ENCODE data around the gene CTNNA3.

Gene CTNNA3

DNA sequence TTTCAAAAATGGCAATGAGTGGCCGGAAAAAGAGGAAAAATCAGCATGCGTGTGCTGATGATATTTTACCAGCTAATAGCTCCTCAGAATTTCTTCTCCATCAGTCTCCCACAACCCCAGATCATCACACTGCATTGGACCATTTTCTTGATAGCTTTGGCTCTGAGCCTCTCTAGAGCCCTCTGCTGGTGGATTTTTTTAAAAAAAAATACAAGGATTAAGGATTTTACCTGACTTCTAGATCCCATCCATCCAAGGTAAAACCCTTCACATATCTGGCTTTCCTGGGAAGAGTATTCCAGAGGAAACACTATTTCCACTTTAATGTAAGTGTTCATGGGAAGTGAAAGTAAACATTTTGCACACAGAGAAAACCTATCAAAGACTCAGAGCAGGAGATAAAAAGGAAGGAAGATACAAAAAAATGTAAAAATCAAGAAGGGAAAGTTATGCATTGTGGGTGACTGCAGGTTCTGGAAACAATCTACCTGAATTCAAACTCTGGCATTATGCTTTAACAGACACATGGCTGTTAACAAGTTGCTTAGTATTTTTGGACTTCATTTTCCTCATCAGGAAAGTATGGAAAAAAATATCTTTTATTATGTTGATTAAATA, 389.3 kb downstream of the CTNNA3 start:
- DNase-seq = no peak

DNA sequence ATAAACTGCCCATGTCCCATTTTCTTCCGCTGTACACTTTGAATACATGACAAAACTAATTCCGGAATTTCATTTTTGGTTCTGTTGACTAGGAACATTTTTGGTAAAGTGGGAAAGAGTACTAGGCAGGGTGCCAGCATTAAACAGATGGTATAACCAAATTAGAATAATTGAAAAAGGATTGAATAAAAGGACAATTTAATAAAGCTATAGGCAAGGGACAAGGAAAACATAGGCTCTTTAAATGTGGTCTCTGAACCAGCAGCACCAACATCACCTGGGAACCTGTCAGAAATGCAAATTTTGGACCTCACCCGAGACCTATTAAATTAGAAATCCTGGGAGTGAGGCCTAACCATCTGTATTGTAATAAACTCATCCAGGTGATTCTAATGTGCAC, 393.3 kb downstream of the CTNNA3 start:
- DNase-seq = no peak

- DNase-seq = no peak
Measured at GRCh38 chr10:67299761-67300160, 396.2 kb downstream of the CTNNA3 start.

- no peak for DNase-seq
Measured at GRCh38 chr10:67297637-67298181, 398.3 kb downstream of the CTNNA3 start.

- DNase-seq = no peak
Measured at GRCh38 chr10:67296926-67297325, 399.1 kb downstream of the CTNNA3 start.

- no peak for DNase-seq
Measured at GRCh38 chr10:67288688-67289410, 407.1 kb downstream of the CTNNA3 start.

DNA sequence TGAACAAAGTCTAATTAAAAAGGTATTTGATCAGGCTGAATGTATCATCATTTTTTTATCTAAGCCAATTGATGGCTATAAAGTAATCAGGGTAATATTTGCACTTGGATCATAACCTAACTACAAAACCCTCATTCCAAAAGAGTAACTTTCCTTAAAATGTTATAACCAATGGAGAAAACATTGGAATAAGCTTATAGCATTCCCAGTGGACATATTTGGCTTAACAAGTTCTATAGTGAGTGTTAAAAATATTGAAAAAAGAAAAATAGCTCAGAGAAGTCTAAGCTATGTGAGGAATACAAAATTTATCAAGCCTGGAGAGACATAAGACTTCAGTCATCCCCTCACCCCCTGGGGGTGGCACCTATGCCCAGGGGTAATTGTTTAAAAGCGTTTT, 411.4 kb downstream of the CTNNA3 start:
- no peak for DNase-seq

GRCh38 chr10:67282871-67283270, 413.1 kb downstream of the CTNNA3 start:
- no peak for DNase-seq

DNA sequence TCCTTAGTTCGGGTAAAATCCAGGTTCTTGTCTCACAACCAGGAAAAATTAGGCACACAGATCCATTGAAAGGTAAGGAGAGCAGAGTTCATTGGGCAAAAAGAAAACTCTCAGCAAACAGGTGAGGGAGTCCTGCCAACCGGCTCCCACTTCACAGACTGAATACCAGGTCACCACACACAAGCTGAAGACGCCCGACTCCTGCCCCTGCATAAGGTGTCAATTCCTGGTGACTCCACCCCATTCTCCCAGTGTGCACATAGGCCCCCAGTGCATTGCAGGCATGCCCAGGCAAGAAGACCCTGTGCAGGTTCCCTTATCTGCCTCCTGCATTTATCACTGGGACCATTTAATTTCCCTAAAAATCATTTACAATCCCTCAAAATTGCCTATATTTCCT, 415.6 kb downstream of the CTNNA3 start:
- no peak for DNase-seq

DNA sequence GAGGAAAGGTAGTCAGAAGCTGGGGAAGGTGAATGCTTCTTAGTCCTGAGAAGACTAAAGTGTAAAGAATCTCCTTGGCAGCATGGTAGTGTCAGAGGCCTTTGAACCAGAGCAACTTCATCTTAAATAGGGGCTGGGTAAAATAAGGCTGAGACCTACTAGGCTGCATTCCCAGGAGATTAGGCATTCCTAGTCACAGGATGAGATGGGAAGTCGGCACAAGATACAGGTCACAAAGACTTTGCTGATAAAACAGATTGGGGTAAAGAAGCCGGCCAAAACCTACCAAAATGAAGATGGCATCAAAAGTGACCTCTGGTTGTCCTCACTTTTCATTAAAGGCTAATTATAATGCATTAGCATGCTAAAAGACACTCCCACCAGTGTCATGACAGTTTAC, 418.6 kb downstream of the CTNNA3 start:
- DNase-seq = no peak

GRCh38 chr10:67269828-67270227, 426.2 kb downstream of the CTNNA3 start:
- DNase-seq = no peak

DNA sequence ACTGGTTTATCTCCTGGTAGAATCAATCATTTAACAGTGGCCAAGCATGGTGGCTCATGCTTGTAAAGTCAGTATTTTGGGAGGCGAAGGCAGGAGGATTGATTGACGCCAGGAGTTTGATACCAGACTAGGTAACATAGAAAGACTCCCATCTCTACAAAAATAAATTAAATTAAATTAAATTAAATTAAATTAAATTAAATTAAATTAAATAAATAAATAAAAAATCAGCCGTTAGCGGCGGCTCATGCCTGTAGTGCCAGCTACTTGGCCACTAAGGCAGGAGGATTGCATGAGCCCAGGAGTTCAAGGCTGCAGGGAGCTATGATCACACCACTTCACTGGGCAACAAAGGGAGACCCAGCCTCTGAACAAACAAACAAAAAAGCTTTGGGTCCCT, 427.8 kb downstream of the CTNNA3 start:
- no peak for DNase-seq

DNA sequence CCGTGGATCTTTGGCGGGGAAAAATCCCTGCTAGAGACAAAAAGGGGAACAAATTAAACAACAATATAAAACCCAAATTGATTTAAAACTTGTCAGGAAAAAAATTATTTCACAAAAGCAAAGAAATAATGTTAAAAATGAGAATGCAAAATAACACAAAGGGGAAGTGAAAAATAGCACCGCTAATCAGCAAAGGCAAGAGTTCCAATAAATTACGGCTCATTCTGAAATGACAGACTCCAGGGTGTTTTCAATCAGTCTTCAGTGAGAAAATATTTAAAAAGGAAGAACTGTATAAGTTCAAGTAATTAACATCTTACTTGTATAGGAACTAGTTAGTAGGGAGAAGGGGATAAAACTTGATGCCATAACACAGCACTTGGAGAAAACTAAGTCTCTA, 433.3 kb downstream of the CTNNA3 start:
- no peak for DNase-seq

GRCh38 chr10:67261300-67261797, 434.6 kb downstream of the CTNNA3 start:
- DNase-seq = no peak

DNA sequence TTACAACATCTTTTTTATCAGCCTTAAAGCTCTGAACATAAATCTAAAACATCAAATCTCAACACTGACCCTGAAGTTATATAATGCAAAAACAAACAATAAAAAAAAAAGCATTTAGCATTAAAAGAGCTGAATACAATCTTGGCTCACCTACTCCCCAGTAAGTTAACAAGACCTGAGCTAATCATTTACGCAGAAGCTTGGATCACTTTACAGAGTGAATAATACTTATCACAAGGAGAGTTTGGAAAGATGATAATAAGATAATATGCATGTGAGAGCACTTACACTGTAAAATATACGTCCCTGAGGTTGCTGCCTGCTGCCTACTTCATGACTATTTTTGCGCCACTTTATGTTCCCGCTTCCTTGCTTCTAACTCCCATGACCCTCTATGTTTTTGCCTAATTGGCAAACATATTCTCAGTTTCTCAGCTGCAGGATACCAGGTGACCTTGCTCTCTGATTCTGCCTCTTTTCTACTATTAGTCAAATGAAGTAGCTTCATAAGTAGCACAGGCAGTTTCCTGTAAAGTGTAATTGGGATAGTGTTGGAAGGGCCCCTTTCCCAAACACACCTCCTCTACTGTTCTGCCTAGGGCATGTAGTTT, 436.6 kb downstream of the CTNNA3 start:
- no peak for DNase-seq

DNA sequence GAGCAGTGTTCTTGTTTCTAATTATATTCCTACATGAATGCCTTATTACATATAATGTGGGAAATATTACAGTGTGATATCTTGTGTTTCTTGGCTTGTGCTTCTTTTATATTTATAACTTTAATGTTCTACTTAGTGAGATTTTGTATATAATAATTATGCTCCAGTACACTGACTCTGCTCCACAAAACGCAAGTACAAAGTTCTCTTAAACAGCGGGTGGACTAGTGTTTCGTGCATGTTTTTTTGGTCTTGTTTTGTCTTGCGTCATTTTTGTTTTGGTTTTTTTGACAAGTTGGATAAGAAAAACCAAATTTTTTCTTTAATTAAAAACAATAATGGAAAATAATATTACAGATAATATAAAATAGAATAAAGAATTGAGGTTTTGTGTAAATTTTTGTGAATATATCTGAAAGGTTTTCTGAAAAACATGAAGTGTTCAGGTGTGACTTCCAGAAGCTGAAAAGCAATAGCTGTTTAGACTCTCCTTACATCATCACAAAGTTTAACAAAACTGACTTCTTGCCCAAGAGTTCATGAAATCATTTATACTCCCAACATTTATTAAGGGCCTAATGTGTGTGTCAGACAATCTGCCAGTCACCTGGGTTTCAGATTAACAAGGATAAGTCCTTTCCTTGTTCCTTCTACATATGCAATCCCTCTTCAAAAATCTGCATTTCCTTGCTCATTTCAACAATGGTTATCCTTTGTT, 438.4 kb downstream of the CTNNA3 start:
- no peak for DNase-seq

GRCh38 chr10:67257018-67257417, 439.0 kb downstream of the CTNNA3 start:
- no peak for DNase-seq

DNA sequence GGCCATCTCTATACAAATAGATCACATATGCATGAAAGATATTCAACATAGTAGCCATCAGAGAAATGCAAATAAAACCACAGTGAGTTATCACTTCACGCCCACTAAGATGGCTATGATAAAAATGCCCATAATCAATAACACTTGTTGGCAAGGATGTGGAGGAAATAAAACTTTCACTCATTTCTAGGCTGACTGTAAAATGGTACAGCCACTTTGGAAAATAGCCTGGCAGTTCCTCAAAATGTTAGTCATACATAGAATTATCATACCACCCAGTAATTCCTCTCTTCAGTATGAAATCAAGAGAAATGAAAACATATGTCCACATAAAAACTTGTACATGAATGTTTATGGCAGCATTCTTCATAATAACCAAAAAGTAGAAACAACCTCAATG, 445.3 kb downstream of the CTNNA3 start:
- DNase-seq = no peak

DNA sequence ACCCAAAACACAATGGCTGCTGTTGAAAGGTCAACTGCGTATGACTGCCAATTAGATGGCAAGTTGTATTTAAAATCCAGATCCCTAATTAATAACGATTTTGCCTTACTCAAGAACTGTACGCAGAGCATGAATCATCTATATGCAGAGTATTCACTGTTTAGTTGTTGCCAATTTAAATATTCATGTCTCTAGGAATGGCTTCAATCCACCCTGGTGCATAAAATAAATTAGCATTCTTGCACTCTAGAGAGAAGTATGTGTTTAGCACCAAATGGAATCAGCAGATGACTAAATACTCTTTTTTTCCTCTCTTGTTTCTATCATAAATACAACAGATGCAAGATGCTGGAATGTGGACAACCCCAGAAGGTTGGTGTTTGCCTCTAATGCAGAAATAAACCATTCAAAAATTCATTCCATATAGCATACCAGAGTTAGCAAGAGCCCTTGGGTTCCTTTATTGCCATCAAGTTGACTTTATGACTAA, 449.9 kb downstream of the CTNNA3 start:
- no peak for DNase-seq

DNA sequence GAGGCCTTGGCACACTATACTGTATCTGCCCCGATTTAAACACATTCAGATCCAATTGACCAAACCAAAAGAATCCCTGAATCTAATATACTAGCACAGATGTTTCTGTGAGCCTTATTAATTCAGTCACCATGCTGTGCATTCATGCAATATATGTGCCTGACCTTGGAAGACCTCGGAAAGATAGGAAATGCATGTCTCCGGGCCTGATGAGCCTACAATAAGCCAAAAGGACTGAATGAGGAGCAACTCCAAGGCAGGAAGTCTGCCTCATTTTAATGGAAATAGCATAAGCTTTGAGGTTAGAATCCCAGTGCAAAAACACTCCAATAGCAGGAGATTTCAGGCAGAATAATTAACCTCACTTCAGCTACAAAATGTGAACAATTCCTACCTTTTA, 453.5 kb downstream of the CTNNA3 start:
- DNase-seq = no peak

DNA sequence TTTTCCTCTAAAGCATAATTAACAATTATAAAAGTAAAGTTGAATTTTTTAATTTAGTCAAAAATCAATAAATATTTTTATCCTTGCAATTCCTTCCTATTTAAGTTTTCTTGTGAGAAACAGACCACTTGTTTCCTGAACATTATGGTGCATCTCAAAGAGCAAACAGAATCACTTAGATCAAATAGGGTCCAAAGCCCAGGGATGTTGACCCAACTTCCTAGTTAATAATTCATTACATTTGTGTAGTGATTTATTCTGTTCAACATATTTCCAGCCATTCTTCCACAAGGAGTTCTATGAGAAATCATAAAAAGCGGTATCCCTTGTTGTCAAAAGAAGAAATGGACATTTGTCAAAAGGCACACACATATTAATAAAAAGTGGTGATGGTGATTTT, 454.5 kb downstream of the CTNNA3 start:
- DNase-seq = no peak

- no peak for DNase-seq
Measured at GRCh38 chr10:67239864-67240497, 456.0 kb downstream of the CTNNA3 start.
